SK-N-SH (cell line): Measurements from ENCODE around the gene OSBP2. TPM values are rescaled to one million over a fixed set of nuclear protein-coding genes. Genes with fewer than 3 reads are reported as not detected.

ENCODE experiments used
- CTCF ChIA-PET: fragments of 300-600, 350-600 bp; formaldehyde crosslinking; extraction: SDS; loops from one replicate; lab custom pipeline; 2021; lab: Yijun Ruan, JAX
- POLR2A ChIA-PET: fragments of 350-600 bp; sonication (Branson Sonifier 250); formaldehyde crosslinking; extraction: SDS; loops from one replicate; lab custom pipeline; 2020; ENCODE audit warnings: antibody characterized with exemption, inconsistent platforms; lab: Yijun Ruan, JAX
- DNase-seq: peaks from one replicate; pipeline ENCODE4 v3.0.0; 2012
- H2AFZ ChIP-seq: fragments of 200-600 bp; sonication (generic); 2 replicates; pipeline ENCODE4 v1.8.1; 2016; ENCODE audit warnings: antibody characterized with exemption, mild to moderate bottlenecking, low read depth
- H3F3A ChIP-seq: fragments of 200-600 bp; sonication (generic); replicated peaks from 2 replicates; pipeline ENCODE3; 2016; ENCODE audit warnings: antibody characterized with exemption, mild to moderate bottlenecking; ENCODE audit not compliant: insufficient read depth
- H3K27ac ChIP-seq, 2 experiments: fragments of 200-500 bp in 1 of 2; fragments of 200-600 bp in 1 of 2; sonication (Bioruptor generic) in 1 of 2; sonication (generic), shearing (Covaris generic) in 1 of 2; 2 replicates each; pipeline versions ENCODE4 v1.5.1 to v1.6.1; 2014 to 2016; ENCODE audit warnings: low read depth in 2 of 2, inconsistent platforms in 1 of 2, low read length in 1 of 2, mild to moderate bottlenecking in 1 of 2, mixed read lengths in 1 of 2
- H3K27me3 ChIP-seq: fragments of 200-600 bp; sonication (generic), shearing (Covaris generic); 2 replicates; pipeline ENCODE4 v1.6.1; 2016; ENCODE audit warnings: mixed run types; ENCODE audit not compliant: insufficient read depth
- H3K36me3 ChIP-seq, 2 experiments: fragments of 200-500 bp in 1 of 2; fragments of 200-600 bp in 1 of 2; sonication (Bioruptor generic) in 1 of 2; sonication (generic) in 1 of 2; replicated peaks in 1 of 2; 2 replicates each; pipeline versions ENCODE3 to v1.5.1; 2014 to 2016; ENCODE audit warnings: low read length in 1 of 2, mild to moderate bottlenecking in 1 of 2; ENCODE audit not compliant: insufficient read depth in 2 of 2, control insufficient read depth in 1 of 2
- H3K4me1 ChIP-seq, 2 experiments: fragments of 200-500 bp in 1 of 2; fragments of 200-600 bp in 1 of 2; sonication (Bioruptor generic) in 1 of 2; sonication (generic), shearing (Covaris generic) in 1 of 2; 2 replicates each; pipeline versions ENCODE4 v1.5.1 to v1.6.1; 2014 to 2016; ENCODE audit warnings: low read depth in 1 of 2, low read length in 1 of 2, mixed run types in 1 of 2; ENCODE audit not compliant: insufficient read depth in 2 of 2, control insufficient read depth in 1 of 2
- H3K4me2 ChIP-seq: fragments of 200-600 bp; sonication (generic), shearing (Covaris generic); 2 replicates; pipeline ENCODE4 v1.6.1; 2017; ENCODE audit warnings: mixed run types
- H3K4me3 ChIP-seq, 2 experiments: fragments of 200-500 bp in 1 of 2; fragments of 200-600 bp in 1 of 2; sonication (Bioruptor generic) in 1 of 2; sonication (generic), shearing (Covaris generic) in 1 of 2; 2 replicates each; pipeline versions ENCODE4 v1.5.1 to v1.8.1; 2014 to 2016; ENCODE audit warnings: low read depth in 2 of 2, inconsistent platforms in 1 of 2, low read length in 1 of 2, mild to moderate bottlenecking in 1 of 2, mixed read lengths in 1 of 2, moderate library complexity in 1 of 2
- H3K79me2 ChIP-seq: fragments of 200-600 bp; sonication (generic); 2 replicates; pipeline ENCODE4 v1.8.1; 2017; ENCODE audit warnings: mild to moderate bottlenecking; ENCODE audit not compliant: insufficient read depth
- H3K9ac ChIP-seq: fragments of 200-600 bp; sonication (generic); 2 replicates; pipeline ENCODE4 v1.6.1; 2017; ENCODE audit warnings: mixed run types
- H3K9me2 ChIP-seq: fragments of 200-600 bp; sonication (generic); 2 replicates; pipeline ENCODE4 v1.6.1; 2017; ENCODE audit warnings: mixed run types
- H3K9me3 ChIP-seq: fragments of 200-600 bp; sonication (generic); 2 replicates; pipeline ENCODE4 v1.6.1; 2017; ENCODE audit warnings: mixed run types, mild to moderate bottlenecking, moderate library complexity
- H4K20me1 ChIP-seq: fragments of 200-600 bp; sonication (generic); 2 replicates; pipeline ENCODE4 v1.6.1; 2017; ENCODE audit warnings: mild to moderate bottlenecking, mixed run types; ENCODE audit not compliant: insufficient read depth
- CTCF ChIP-seq: fragments of 200-600 bp; sonication (generic); IDR thresholded peaks from 2 replicates; pipeline ENCODE4 v1.6.1; 2017; ENCODE audit warnings: antibody characterized with exemption, mild to moderate bottlenecking, moderate library complexity
- FOSL2 ChIP-seq: IDR thresholded peaks from 2 replicates; pipeline ENCODE4 v1.4.0; 2012; ENCODE audit warnings: low read depth, mild to moderate bottlenecking, moderate library complexity, borderline replicate concordance
- JUND ChIP-seq: IDR thresholded peaks from 2 replicates; pipeline ENCODE4 v1.4.0; 2012
- MAX ChIP-seq: IDR thresholded peaks from 2 replicates; pipeline ENCODE4 v1.4.0; 2012; ENCODE audit warnings: low read depth
- MXI1 ChIP-seq: IDR thresholded peaks from 2 replicates; pipeline ENCODE4 v1.6.1; 2012; ENCODE audit warnings: mild to moderate bottlenecking, low read depth, low read length, improper control_type of control experiment
- RFX5 ChIP-seq: IDR thresholded peaks from 2 replicates; pipeline ENCODE4 v1.6.1; 2012; ENCODE audit warnings: mild to moderate bottlenecking, improper control_type of control experiment, low read length
- RXRA ChIP-seq: IDR thresholded peaks from 2 replicates; pipeline ENCODE4 v1.4.0; 2012; ENCODE audit warnings: low read depth, mild to moderate bottlenecking, borderline replicate concordance
- TEAD4 ChIP-seq: IDR thresholded peaks from 2 replicates; pipeline ENCODE4 v1.4.0; 2012; ENCODE audit warnings: mild to moderate bottlenecking, borderline replicate concordance; ENCODE audit not compliant: insufficient read depth
- USF2 ChIP-seq: fragments of 150-350 bp; IDR thresholded peaks from 2 replicates; pipeline ENCODE4 v1.6.1; 2017; ENCODE audit warnings: antibody characterized with exemption, low read length, low read depth, borderline replicate concordance
- ZBTB33 ChIP-seq: IDR thresholded peaks from 2 replicates; pipeline ENCODE4 v1.4.0; 2012; ENCODE audit warnings: low read depth, borderline replicate concordance
- WGBS: methylation state at CpG from one replicate; pipeline ENCODE4 v1.1.6; 2017; ENCODE audit warnings: low lambda C conversion rate; 5-methylcytosine and 5-hydroxymethylcytosine counted together
- polyA plus RNA-seq, 3 experiments: library from polyadenylated mRNA; depleted of rRNA; stranded (reverse); fragments of >200 nt; gene quantifications; 2 replicates each; pipeline ENCODE4 v1.2.3, GENCODE V29; 2012

Gene OSBP2
- polyA plus RNA-seq, 1 of the 3 experiments (the other 2 are of a cell fraction) = 3.1 TPM

GRCh38 chr22:30902496-30903357, 208.1 kb downstream of the OSBP2 start:
- 77% methylated on average over 14 of the region's 16 CpGs for WGBS
- ChIA-PET CTCF (interaction anchor here (1.1 to 4.4 kb wide), 3 partner anchors 12 to 18 kb away, joined by 3 to 21 read pairs (median 3); no protein-coding TSS in a partner anchor), POLR2A (no interaction called here)
- no peaks in the 10 kb centered on the region for H3K27me3 ChIP-seq
- H2AFZ ChIP-seq = no peak overlapping the region
- H3K36me3 ChIP-seq = peaks cover 0 to 5% of the 10 kb centered on the region in 2 experiments
- no peaks in the 10 kb centered on the region for H3K4me1 ChIP-seq
- H3K4me3 ChIP-seq = no peak overlapping the region
- no peak overlapping the region for H3K9ac ChIP-seq
- TF ChIP-seq FOSL2 (no peak), ZBTB33 (no peak), MAX (no peak), TEAD4 (no peak)
- TF ChIP-seq, all 33 proteins: peak for 0
- H3K9me3 ChIP-seq = peaks cover 26% of the 10 kb centered on the region; the same call in 1 of the 2 replicates
- no peaks in the 10 kb centered on the region for H3K79me2 ChIP-seq
- no peaks in the 10 kb centered on the region for H3K9me2 ChIP-seq
- no peak for DNase-seq
- H3K27ac ChIP-seq = no peak overlapping the region
- H4K20me1 ChIP-seq = no peaks in the 10 kb centered on the region
- H3K4me2 ChIP-seq = no peak overlapping the region
- H3F3A ChIP-seq = no peaks in the 10 kb centered on the region

- H3K9me3 ChIP-seq = peaks cover 18% of the 10 kb centered on the region; the same call in 1 of the 2 replicates
- H3K9me2 ChIP-seq = no peaks in the 10 kb centered on the region
- H3K36me3 ChIP-seq = peaks cover 0 to 5% of the 10 kb centered on the region in 2 experiments
- no peak overlapping the region for H3K4me3 ChIP-seq
- H3F3A ChIP-seq = no peaks in the 10 kb centered on the region
- ChIA-PET POLR2A (no interaction called here), CTCF (interaction anchor here (1.6 to 4.4 kb wide), 3 partner anchors 13 to 140 kb away, joined by 6 to 21 read pairs (median 10); no protein-coding TSS in a partner anchor)
- no peaks in the 10 kb centered on the region for H3K27me3 ChIP-seq
- H3K4me1 ChIP-seq = no peaks in the 10 kb centered on the region
- H4K20me1 ChIP-seq = no peaks in the 10 kb centered on the region
- no peak overlapping the region for H3K4me2 ChIP-seq
- WGBS = 87% methylated on average over 6 of the region's 6 CpGs
- no peak for DNase-seq
- no peak overlapping the region for H3K9ac ChIP-seq
- TF ChIP-seq MXI1 = no peak
- TF ChIP-seq JUND = no peak
- no peak for TF ChIP-seq RFX5
- no peak for TF ChIP-seq RXRA
- no peak for TF ChIP-seq CTCF
- TF ChIP-seq USF2 = no peak
- H3K27ac ChIP-seq = no peak overlapping the region
- H3K79me2 ChIP-seq = no peaks in the 10 kb centered on the region
- no peak overlapping the region for H2AFZ ChIP-seq
These were observed 209.3 kb downstream of the OSBP2 start for GRCh38 chr22:30903876-30904460.
